PFSK-1 (cell line): ENCODE measurements around the gene KCNQ4.

ENCODE experiments used
- FOXP2 ChIP-seq: optimal IDR thresholded peaks from 2 replicates; pipeline ENCODE3; 2011; ENCODE audit warnings: borderline replicate concordance, control low read depth, inconsistent platforms; ENCODE audit not compliant: insufficient read depth; ENCODE audit errors: extremely low read length, extremely low read depth
- POLR2AphosphoS5 ChIP-seq: IDR thresholded peaks from 2 replicates; pipeline ENCODE4 v1.6.1; 2012; ENCODE audit warnings: low read depth, mild to moderate bottlenecking, control low read depth, low read length, moderate library complexity
- SIN3A ChIP-seq: IDR thresholded peaks from 2 replicates; pipeline ENCODE4 v1.6.1; 2012; ENCODE audit warnings: mild to moderate bottlenecking, low read length, moderate library complexity, borderline replicate concordance; ENCODE audit not compliant: insufficient read depth
- TAF1 ChIP-seq: IDR thresholded peaks from 2 replicates; pipeline ENCODE4 v1.6.1; 2012; ENCODE audit warnings: low read length, control low read depth, borderline replicate concordance; ENCODE audit not compliant: insufficient read depth
- TF ChIP-seq, protein P1 (sequence below), 2 experiments: IDR thresholded peaks; 2 replicates each; pipeline versions ENCODE4 v1.6.1 to v1.8.0; 2011 to 2012; ENCODE audit warnings: low read depth in 2 of 2, low read length in 2 of 2, control low read depth in 1 of 2, inconsistent platforms in 1 of 2, mild to moderate bottlenecking in 1 of 2, moderate library complexity in 1 of 2; ENCODE audit not compliant: insufficient read depth in 1 of 2

The KCNQ4 gene

DNA sequence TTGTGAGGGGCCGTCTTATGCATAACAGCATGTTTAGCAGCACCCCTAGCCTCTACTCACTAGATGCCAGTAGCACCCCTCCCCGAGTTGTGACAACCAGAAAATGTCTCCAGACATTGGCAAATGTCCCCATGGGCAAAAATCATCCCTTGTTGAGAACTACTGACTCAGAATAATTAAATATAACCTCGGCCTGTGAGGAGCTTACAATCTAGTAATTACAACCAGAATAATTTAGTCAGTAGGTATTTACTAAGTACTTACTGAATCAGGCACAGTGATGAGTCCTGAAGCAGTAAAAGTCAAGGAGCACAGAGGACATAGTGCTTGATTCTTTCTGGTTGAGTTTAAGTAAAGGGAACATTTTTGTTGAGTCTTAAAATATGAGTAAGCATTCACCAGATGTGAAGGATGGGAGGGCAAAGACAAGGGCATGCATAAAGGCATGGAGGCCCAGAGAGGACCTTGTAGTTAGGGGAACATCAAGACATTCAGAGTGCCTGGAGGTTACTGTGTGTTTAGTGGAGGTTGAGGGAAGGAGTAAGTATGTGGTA lies 44.1 kb upstream of the KCNQ4 start:
- TF ChIP-seq SIN3A (no peak), TAF1 (no peak), POLR2AphosphoS5 (no peak), FOXP2 (no peak)
- TF ChIP-seq, protein P1, sequence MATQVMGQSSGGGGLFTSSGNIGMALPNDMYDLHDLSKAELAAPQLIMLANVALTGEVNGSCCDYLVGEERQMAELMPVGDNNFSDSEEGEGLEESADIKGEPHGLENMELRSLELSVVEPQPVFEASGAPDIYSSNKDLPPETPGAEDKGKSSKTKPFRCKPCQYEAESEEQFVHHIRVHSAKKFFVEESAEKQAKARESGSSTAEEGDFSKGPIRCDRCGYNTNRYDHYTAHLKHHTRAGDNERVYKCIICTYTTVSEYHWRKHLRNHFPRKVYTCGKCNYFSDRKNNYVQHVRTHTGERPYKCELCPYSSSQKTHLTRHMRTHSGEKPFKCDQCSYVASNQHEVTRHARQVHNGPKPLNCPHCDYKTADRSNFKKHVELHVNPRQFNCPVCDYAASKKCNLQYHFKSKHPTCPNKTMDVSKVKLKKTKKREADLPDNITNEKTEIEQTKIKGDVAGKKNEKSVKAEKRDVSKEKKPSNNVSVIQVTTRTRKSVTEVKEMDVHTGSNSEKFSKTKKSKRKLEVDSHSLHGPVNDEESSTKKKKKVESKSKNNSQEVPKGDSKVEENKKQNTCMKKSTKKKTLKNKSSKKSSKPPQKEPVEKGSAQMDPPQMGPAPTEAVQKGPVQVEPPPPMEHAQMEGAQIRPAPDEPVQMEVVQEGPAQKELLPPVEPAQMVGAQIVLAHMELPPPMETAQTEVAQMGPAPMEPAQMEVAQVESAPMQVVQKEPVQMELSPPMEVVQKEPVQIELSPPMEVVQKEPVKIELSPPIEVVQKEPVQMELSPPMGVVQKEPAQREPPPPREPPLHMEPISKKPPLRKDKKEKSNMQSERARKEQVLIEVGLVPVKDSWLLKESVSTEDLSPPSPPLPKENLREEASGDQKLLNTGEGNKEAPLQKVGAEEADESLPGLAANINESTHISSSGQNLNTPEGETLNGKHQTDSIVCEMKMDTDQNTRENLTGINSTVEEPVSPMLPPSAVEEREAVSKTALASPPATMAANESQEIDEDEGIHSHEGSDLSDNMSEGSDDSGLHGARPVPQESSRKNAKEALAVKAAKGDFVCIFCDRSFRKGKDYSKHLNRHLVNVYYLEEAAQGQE (IDR thresholded peaks at IDR 0.05; ENCODE audit: insufficient read depth in 1 of 2, low read depth in 2 of 2, low read length in 2 of 2): no peak

DNA sequence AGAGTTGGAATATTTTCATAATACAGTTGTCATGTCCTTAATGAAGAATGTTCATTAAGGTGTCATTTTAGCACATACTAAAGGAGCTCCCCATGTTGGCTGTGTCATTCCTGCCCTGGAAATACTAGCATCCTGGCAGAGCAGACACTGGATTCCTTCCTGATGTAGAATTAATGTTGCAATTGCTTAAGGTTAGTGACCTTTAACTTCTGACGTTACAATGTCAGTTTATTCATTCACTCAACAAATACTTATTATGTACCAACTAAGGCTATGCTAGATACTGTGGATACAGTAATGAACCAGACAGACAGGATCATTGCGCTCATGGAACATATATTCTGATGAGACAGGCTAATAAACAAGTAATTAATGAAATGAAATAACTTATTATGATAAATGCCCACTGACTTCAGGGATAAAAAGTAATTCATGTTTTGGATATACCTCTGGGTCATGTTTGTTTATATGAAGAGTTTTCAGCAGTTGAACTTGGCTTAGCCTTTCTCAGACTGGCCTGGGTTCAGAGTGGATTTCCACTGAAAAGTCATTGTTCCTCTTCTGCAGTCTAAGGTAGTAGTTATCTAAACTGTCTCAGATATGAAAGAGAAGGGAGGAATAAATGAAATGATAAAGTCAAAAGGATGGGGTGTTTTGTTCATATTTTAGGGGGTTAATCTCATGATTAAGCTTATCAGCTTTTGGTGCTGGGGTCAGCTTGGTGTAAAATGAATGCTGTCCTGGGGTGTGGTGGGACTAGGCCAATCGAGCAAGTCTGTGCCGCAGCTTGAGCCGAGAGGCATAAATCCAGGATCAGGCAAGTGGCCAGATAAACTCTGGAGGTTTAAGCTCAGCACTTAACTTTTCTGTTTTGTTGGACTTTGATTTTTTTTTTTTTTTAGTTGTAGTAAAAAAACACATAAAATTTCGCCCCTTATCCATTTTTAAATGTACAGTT lies 43.3 kb upstream of the KCNQ4 start:
- TF ChIP-seq, protein P1 (IDR thresholded peaks at IDR 0.05; ENCODE audit: insufficient read depth in 1 of 2, low read depth in 2 of 2, low read length in 2 of 2): no peak
- no peak for TF ChIP-seq POLR2AphosphoS5
- TF ChIP-seq SIN3A: no peak
- TF ChIP-seq TAF1: no peak
- no peak for TF ChIP-seq FOXP2

DNA sequence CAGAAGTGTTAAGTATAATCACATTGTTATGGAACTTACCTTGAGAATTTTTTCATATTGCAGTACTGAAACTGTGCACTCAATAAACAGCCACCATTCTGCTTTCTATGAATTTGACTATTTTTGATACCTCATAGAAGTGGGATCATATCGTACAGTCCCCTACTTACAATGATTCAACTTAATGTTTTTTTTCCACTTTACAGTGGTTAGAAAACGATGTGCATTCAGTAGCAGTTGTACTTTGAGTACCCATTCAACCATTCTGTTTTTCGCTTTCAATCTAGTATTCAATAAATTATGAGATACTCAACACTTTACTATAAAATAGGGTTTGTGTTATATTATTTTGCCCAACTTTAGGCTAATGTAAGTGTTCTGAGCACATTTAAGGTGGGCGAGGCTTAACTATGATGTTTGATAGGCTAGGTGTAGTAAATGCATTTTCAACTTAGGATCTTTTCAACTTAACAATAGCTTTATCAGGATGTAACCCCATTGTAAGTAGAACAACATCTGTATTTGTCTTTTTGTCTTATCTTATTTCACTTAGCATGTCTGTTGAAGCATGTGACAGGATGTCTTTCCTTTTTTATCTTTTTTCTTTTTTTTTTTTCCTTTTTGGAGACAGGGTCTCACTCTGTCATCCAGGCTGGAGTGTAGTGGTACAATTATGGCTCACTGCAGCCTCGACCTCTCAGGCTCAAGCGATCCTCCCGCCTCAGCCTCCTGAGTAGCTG lies 42.4 kb upstream of the KCNQ4 start:
- no peak for TF ChIP-seq POLR2AphosphoS5
- no peak for TF ChIP-seq TAF1
- TF ChIP-seq, protein P1 (IDR thresholded peaks at IDR 0.05; ENCODE audit: insufficient read depth in 1 of 2, low read depth in 2 of 2, low read length in 2 of 2): no peak
- TF ChIP-seq SIN3A: no peak
- no peak for TF ChIP-seq FOXP2

DNA sequence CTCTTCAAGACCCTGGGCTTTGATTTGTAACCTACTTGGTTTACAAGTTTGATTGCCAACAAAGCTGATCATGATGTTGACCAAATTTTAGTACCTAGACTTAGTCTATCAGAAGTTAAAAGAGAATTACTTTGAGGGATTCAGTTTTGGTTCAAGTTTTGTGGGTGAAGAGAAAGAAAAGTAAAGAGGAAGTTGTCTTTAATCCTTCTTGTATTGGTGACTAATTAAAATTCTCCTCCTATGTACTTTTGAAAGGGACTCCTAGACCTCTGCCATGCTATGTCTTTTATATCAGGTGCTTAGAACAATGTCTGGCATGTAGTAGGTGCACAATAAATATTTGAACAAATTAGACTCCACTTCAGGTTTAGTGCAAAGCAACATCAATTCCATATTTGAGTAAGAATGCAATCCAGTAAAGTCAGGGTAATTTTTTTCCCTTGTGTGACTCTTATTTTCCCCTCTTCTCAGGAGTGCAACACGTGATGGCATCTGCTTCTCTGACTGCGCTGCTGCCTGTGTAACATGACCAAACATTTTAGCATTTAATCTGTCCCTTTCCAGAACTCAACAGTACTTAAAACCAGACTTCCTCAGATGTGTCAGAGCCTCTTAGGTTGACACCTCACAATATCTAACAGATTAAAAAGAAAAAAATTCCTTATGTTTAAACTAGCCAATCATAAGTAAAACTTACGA lies 41.1 kb upstream of the KCNQ4 start:
- TF ChIP-seq TAF1 (no peak), SIN3A (no peak), FOXP2 (no peak), POLR2AphosphoS5 (no peak)
- TF ChIP-seq, protein P1 (IDR thresholded peaks at IDR 0.05; ENCODE audit: insufficient read depth in 1 of 2, low read depth in 2 of 2, low read length in 2 of 2): no peak
